GM18858 (cell line): ENCODE measurements around the gene MLX.
A peak's percentile ranks its signal among the peaks of the same experiment; 100 is the strongest.
"Not testable (repeated sequence)": the region's sequence is repeated elsewhere in the genome, so short reads cannot be mapped to it uniquely, and the experiment has no call there.

Source experiments
- ATAC-seq: cut with Tn5 transposase; IDR thresholded peaks from one replicate; pipeline ENCODE4 v1.9.1; 2021; ENCODE audit not compliant: unreplicated experiment

MLX gene

DNA sequence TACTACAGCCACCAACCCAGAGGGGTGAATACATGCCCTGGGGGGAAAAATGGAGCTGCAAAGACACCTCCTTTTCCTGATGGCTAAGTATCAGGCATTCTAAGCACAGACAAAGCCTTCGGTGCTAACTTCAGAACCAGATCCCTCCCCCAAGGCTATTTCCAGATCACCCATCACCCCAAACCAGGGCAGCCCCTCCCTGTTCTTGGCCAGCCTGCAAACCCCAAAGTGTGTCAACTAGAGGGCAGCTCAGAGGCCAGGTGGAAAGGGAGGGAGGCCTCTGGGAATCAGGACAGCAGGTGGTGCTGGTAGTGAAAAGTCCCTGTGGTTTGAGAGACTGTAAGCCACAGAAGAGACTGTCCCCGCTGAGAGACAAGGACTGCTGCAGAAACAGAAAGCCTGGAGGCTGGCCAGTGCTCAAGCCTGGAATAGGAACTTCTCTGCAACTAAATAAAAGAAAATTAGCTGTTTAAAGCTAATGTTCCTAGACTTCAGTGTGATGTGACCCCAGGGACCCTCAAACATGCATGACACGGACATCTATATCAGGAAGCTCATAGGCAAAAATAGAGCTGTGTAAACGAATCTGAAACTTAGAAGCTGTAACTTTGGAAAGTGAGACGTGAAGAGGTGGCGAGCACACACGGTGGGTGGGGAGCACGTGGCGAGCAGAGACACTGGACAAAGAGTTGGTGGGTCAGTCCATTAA, 51.7 kb downstream of the MLX start:
- ATAC-seq = peak; percentile 55

DNA sequence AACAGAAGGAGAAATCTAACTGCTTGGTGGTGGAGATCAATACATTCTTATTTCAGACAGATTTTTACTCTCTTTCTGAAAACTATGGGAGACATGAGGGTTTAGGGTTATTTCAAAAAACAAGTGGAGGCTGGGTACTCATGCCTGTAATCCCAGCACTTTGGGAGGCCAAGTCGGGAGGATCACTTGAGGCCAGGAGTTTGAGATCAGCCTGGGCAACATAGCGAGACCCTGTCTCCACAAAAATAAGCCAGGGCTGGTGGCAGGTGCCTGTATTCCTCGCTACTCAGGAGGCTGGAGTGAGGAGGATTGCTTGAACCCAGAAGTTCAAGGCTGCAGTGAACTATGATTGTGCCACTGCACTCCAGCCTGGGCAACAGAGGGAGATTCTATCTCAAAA, 55.1 kb downstream of the MLX start:
- ATAC-seq = not testable (repeated sequence)
